K562 (cell line): ENCODE data around the gene SHISA7. TPM values are rescaled to one million over a fixed set of nuclear protein-coding genes. Genes with fewer than 3 reads are reported as not detected.

Source experiments
- ASH1L ChIP-seq: fragments of 450-650 bp; IDR thresholded peaks from 2 replicates; pipeline ENCODE4 v1.6.1; 2018; ENCODE audit warnings: borderline replicate concordance, mild to moderate bottlenecking, low read depth; ENCODE audit not compliant: partially characterized antibody
- CHD2 ChIP-seq: IDR thresholded peaks from 2 replicates; pipeline ENCODE4 v1.6.1; 2011; ENCODE audit warnings: low read depth, low read length
- CLOCK ChIP-seq: fragments of 250-450 bp; sonication (Bioruptor Pico); IDR thresholded peaks from 2 replicates; pipeline ENCODE4 v1.4.0; 2020; ENCODE audit warnings: mild to moderate bottlenecking, moderate library complexity, borderline replicate concordance
- CREM ChIP-seq: IDR thresholded peaks from 2 replicates; pipeline ENCODE4 v1.6.1; 2014; ENCODE audit warnings: antibody characterized with exemption, low read depth
- EGR1 ChIP-seq: fragments of 450-650 bp; conservative IDR thresholded peaks from 2 replicates; pipeline ENCODE4 v1.6.1; 2017; ENCODE audit warnings: mild to moderate bottlenecking
- ESRRB ChIP-seq: fragments of 250-450 bp; sonication (Bioruptor Pico); IDR thresholded peaks from 2 replicates; pipeline ENCODE4 v1.5.0; 2020; ENCODE audit warnings: mild to moderate bottlenecking, moderate library complexity, borderline replicate concordance
- FOS ChIP-seq: IDR thresholded peaks from 3 replicates; pipeline ENCODE4 v1.6.1; 2011; ENCODE audit not compliant: insufficient read length; ENCODE audit errors: extremely low read depth
- IRF9 ChIP-seq: fragments of 450-650 bp; IDR thresholded peaks from 2 replicates; pipeline ENCODE4 v1.6.1; 2016; ENCODE audit warnings: missing biosample characterization, missing genetic modification characterization
- NCOA4 ChIP-seq: fragments of 450-650 bp; IDR thresholded peaks from 2 replicates; pipeline ENCODE4 v1.6.1; 2018; ENCODE audit warnings: mild to moderate bottlenecking; ENCODE audit not compliant: partially characterized antibody
- NCOA6 ChIP-seq: fragments of 450-650 bp; IDR thresholded peaks from 2 replicates; pipeline ENCODE4 v1.6.1; 2017; ENCODE audit warnings: mild to moderate bottlenecking
- RBM22 ChIP-seq: fragments of 200-400 bp; formaldehyde crosslinking; IDR thresholded peaks from 2 replicates; pipeline ENCODE4 v1.6.1; 2018; ENCODE audit warnings: low read length, low read depth; ENCODE audit not compliant: poor library complexity, severe bottlenecking
- SIN3A ChIP-seq, 2 experiments: fragments of 150-350 bp in 1 of 2; IDR thresholded peaks; 2 replicates each; pipeline ENCODE4 v1.6.1; 2011 to 2016; ENCODE audit warnings: borderline replicate concordance in 2 of 2, low read depth in 2 of 2, low read length in 2 of 2, mild to moderate bottlenecking in 2 of 2, moderate library complexity in 2 of 2; ENCODE audit not compliant: control insufficient read depth in 1 of 2
- SNIP1 ChIP-seq: fragments of 450-650 bp; IDR thresholded peaks from 2 replicates; pipeline ENCODE4 v1.7.1; 2017; ENCODE audit warnings: low read depth, mild to moderate bottlenecking
- SREBF1 ChIP-seq: fragments of 150-350 bp; IDR thresholded peaks from 2 replicates; pipeline ENCODE4 v1.6.1; 2014; ENCODE audit warnings: antibody characterized with exemption, low read depth, low read length, borderline replicate concordance
- TAF9B ChIP-seq: fragments of 450-650 bp; IDR thresholded peaks from 2 replicates; pipeline ENCODE4 v1.6.1; 2018; ENCODE audit warnings: mild to moderate bottlenecking; ENCODE audit not compliant: partially characterized antibody
- TRIM24 ChIP-seq, 2 experiments: fragments of 450-650 bp; IDR thresholded peaks; 2 replicates each; pipeline ENCODE4 v1.6.1; 2016
- ZFP91 ChIP-seq: sonication (generic); formaldehyde crosslinking; IDR thresholded peaks from 2 replicates; pipeline ENCODE4 v1.8.0; 2022; ENCODE audit warnings: mild to moderate bottlenecking, missing genetic modification reagents
- ZNF253 ChIP-seq: fragments of 250-450 bp; sonication (Bioruptor Pico); conservative IDR thresholded peaks from 2 replicates; pipeline ENCODE4 v1.6.1; 2021; ENCODE audit warnings: mild to moderate bottlenecking
- ZNF282 ChIP-seq: sonication (generic); formaldehyde crosslinking; IDR thresholded peaks from 2 replicates; pipeline ENCODE4 v1.8.1; 2023; ENCODE audit warnings: missing genetic modification reagents
- ZNF3 ChIP-seq: fragments of 250-450 bp; sonication (Bioruptor Pico); IDR thresholded peaks from 2 replicates; pipeline ENCODE4 v1.5.0; 2021; ENCODE audit warnings: mild to moderate bottlenecking, moderate library complexity
- ZNF324 ChIP-seq: fragments of 250-450 bp; sonication (Bioruptor Pico); IDR thresholded peaks from 2 replicates; pipeline ENCODE4 v1.4.0; 2020; ENCODE audit warnings: mild to moderate bottlenecking
- ZNF586 ChIP-seq: fragments of 450-650 bp; formaldehyde crosslinking; conservative IDR thresholded peaks from 2 replicates; pipeline ENCODE4 v1.4.0; 2020; ENCODE audit warnings: mild to moderate bottlenecking, moderate library complexity
- polyA plus RNA-seq, 8 experiments: library from polyadenylated mRNA; depleted of rRNA in 4 of 8; stranded (reverse) in 5 of 8; unstranded in 3 of 8; fragments of >200 nt; fragmentation: Nextera tagmentation in 2 of 8; fragmentation: Illumina TruSeq in 1 of 8; extraction: Ambion mirVana in 2 of 8; extraction: Trizol in 1 of 8; gene quantifications; 2 replicates each; pipeline versions ENCODE4 v1.2.1 to v1.2.3, GENCODE V29; 2011 to 2014; ENCODE audit warnings: inconsistent platforms in 1 of 8, missing spikeins in 1 of 8
- total RNA-seq, 7 experiments: library from RNA; depleted of rRNA in 6 of 7; stranded (reverse); fragments of >200 nt in 6 of 7; fragmentation: Illumina TruSeq in 2 of 7; extraction: Trizol in 2 of 7; gene quantifications; 2 replicates each; pipeline versions ENCODE4 v1.2.1 to v1.2.3, GENCODE V29; 2011 to 2021; ENCODE audit warnings: low replicate concordance in 1 of 7
- TF ChIP-seq, protein P1 (sequence below): sonication (generic); formaldehyde crosslinking; IDR thresholded peaks from 2 replicates; pipeline ENCODE4 v1.5.0; 2020; ENCODE audit warnings: missing genetic modification reagents
- TF ChIP-seq, protein P2 (sequence below): sonication (generic); formaldehyde crosslinking; IDR thresholded peaks from 2 replicates; pipeline ENCODE4 v1.8.0; 2022; ENCODE audit warnings: mild to moderate bottlenecking, missing genetic modification reagents

Gene SHISA7
- total and polyA plus RNA-seq, 9 of the 15 experiments (the other 6 are each of a cell fraction or from before 2014, with no cell fraction given), result 0.01 to 0.40 (median 0.07) TPM

DNA sequence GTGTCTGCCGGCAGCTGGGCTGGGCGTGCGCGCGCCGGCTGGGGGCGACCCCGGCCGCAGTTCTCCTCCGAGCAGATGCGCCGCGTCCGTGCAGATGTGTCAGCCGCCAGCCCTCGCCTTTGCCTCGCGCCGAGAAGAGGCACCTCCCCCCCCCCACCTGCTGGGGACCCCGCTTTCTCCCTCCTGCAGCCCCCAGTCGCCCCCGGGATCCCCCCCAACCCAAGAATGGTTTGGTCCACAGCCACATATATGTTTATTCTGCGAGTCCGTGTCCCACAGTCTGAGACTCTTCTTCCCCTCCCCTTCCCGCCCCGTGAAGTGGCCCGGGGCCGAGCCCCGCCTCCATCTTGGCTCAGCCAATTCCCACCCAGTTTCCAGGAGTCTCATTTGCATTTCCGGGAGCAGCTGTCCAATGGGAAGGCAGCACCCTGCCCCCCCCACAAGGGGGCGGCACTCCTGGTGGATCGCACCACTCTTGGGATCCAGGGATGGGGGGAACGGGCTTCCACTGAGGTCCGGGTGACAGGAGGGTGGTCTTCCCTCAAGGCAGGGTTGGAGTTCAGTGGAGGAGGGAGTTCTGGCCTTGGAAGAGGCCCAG, 9.7 kb upstream of the SHISA7 start (continued):
- no peak for TF ChIP-seq IRF9
- TF ChIP-seq ASH1L, result peak; percentile 86
- no peak for TF ChIP-seq SREBF1
- no peak for TF ChIP-seq SIN3A (IDR thresholded peaks at IDR 0.05; ENCODE audit: borderline replicate concordance in 2 of 2, control insufficient read depth in 1 of 2, low read depth in 2 of 2, low read length in 2 of 2)
- no peak for TF ChIP-seq ZNF3 (CRISPR knock-in tag)
- no peak for TF ChIP-seq ESRRB (CRISPR knock-in tag)
- TF ChIP-seq SNIP1, result no peak
- TF ChIP-seq EGR1, result peak; percentile 65
- no peak for TF ChIP-seq TRIM24 (IDR thresholded peaks at IDR 0.05)
- no peak for TF ChIP-seq ZNF253
- no peak for TF ChIP-seq ZNF282 (CRISPR knock-in tag)
- peak; percentile 53 for TF ChIP-seq CHD2
- TF ChIP-seq ZNF586 (CRISPR knock-in tag), result no peak
- no peak for TF ChIP-seq ZNF324 (CRISPR knock-in tag)
- no peak for TF ChIP-seq TAF9B
- TF ChIP-seq, protein P1, sequence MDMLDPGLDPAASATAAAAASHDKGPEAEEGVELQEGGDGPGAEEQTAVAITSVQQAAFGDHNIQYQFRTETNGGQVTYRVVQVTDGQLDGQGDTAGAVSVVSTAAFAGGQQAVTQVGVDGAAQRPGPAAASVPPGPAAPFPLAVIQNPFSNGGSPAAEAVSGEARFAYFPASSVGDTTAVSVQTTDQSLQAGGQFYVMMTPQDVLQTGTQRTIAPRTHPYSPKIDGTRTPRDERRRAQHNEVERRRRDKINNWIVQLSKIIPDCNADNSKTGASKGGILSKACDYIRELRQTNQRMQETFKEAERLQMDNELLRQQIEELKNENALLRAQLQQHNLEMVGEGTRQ (CRISPR knock-in tag), result no peak
- 0 out of 2 replicates have a peak, but pooled peaks have one; percentile 16 for TF ChIP-seq CREM
- TF ChIP-seq NCOA4, result no peak
- no peak for TF ChIP-seq RBM22
- TF ChIP-seq CLOCK (CRISPR knock-in tag), result no peak
- no peak for TF ChIP-seq ZFP91 (CRISPR knock-in tag)
- TF ChIP-seq, protein P2, sequence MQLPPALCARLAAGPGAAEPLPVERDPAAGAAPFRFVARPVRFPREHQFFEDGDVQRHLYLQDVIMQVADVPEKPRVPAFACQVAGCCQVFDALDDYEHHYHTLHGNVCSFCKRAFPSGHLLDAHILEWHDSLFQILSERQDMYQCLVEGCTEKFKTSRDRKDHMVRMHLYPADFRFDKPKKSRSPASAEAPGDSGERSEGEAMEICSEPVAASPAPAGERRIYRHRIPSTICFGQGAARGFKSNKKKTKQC (CRISPR knock-in tag), result no peak
- TF ChIP-seq NCOA6, result no peak
- peak; percentile 79 for TF ChIP-seq FOS
